Cerebellar cortex (tissue), 1 donor: ENCODE data around the gene TSPAN32.

Experiments used
- DNase-seq: peaks from one replicate; pipeline ENCODE4 v3.0.0-alpha.2; 2015; ENCODE audit warnings: low spot score

Gene TSPAN32

DNA sequence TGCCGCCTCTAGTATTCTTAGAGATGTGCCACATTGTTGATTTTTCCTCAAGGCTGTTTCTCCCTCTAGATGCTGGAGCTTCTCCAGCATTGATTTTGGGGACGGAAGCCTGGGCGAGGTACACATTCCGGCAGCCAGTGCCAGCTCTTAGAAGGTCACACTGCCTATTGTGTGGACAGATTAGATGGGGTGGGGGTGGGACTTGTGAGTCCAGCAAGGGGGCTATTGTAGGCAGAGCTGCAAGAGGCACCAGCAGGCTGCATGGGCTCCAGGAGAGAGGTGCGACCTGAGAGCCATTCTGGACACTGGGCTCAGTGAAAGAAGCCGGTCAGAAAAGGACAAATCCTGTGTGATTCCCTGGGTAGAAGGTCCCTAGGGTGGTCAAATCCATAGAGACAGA is 12.5 kb upstream of the TSPAN32 start:
- DNase-seq: no peak

DNA sequence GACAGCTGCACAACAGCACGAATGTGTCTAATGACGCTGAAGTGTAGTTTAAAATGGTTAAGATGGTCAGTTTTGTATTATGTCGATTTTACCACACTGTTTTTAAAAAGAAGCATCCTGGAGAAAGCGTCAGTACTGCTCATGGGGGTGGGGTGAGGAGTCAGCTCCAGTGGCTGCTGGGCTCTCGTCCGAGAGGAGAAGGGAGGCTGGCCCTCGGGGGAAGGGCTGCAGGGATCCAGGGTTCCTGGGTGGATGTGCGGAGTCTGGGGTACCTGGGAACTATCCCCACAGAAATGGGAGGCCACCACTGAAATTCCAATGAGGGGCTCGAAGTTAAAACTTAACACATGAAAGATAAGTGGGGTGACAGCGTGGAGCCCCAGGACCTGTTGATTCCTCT is 12.0 kb upstream of the TSPAN32 start:
- no peak for DNase-seq

DNA sequence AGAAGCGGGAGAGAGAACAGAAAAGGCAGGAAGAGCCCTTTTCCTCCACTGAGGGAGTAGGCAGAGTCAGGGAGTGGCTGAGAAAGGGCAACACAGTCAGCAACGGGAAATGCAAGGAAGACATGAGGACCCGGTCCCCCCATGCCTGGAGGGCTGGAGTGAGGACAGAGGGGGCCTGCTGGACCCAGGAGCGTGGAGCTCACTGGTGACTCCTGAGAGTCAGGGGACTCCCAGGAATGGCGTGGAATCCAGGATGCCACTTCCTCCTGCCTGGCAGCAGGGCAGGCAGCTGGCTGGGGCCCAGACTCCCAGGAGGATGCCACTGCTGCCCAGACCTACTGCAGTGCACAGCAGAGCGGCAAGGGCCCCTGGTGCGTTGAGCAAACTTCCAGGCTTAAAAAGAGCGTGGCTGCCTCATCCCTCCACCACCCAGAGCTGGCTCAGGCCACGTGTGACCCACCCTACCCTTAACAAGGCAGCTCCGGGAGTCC is 11.4 kb upstream of the TSPAN32 start:
- no peak for DNase-seq

- no peak for DNase-seq
Observed at GRCh38 chr11:2293531-2293971, 8.3 kb upstream of the TSPAN32 start.

DNA sequence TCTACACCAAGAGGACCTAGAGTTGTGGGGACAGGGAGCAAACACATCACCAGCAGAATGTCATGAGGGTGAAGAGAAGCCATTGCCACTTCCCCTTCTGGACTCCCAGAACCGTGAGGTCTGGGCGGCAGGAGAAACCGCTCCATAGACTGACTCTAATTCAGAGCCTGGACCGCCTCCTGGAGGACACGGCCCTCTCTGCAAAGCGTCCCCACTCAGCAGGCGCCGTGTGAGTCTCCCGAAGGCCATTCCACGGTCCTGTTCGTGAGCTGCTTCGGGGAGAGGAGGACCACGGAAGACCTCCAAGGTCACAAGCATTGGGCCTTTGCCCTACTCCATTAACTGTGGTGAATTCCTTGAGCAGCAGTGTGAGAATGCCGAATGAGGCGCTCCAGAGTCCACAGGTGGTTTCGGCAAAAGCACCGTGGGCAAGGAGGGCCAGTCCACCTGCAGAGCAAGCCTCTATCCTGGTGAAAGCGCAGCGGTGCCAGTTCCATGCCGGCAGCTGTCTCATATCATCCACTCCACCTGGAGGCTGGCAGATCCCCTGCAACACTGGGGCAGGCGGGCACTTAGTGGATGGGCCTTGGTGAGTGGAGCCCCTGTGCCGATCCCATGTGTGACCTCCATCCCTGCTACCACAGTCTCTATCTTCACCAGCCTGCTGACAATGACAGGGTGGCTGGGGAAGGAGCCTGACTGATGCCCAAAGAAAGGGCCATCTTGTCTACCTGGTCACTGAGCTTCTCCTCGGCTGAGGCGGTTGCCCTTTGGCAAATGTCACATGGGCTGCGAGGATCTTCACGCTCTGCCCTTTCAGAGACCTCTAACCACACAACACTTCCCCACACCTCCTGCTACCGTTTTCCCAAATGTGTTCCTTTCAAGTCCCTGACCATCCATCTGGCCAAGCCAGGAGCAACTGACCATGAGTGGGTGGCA is 7.6 kb upstream of the TSPAN32 start:
- no peak for DNase-seq

DNA sequence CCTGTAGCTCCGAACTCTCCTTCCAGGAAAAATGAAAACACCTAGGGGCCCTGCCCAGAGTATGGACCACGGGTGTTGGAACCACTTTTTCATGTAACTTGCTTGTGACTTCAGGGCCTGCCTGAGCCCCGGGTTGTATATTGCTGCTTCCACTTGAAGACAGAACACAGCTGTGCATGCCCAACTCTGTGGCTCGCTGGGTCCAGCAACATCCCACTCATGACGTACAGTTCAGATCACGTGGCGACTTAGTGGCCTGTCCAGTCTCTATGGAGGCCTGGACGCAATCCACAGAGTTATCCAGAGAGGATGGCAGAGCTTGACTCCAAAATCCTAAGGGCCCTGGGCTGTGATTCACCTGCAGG is 6.9 kb upstream of the TSPAN32 start:
- DNase-seq: no peak

DNA sequence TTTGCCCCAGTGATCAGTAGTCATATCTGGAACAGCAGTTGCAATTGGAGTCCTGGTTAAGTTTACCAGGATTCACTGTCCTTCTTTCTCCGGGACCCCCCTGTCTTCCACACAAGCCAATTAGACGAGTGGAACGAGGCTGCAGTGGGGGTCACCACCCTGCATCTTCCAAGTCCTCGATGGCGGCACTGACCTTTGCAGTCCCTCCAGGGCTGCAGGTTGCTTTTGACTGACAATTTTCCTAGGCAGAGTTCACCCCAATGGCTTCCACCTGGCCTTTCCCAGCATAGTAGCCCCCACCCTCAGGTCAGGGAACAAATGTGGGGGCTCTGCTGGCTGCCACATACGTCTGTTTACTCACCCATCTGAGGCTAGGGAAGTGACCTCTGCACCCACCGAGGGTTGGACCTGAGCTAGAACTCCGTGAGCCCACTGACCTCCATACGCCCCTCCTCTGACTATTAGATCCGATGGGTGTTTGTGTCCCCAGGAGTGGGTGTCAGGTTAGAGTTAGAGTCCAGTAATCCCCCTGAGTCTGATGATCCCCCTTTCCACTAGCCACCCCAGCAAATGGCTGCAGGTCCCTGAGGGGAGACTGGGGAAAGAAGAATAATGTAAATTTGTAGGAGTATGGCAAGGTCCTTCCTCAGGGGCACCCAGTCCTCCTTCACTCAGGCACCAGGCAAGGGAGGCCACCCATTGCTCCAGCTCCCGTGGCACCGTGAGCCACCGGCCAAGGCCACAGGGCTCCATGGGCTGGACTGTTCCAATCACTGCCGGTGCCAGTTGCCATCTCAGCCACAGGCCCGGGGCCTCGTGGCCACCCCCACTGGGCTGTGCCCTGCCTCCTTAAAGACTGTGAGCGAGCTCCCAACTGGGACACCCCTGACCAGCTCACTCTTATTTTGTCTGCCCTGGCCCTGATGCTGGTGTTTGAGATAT is 5.6 kb upstream of the TSPAN32 start:
- DNase-seq: no peak

- DNase-seq: no peak
Observed at GRCh38 chr11:2296913-2297622, 4.7 kb upstream of the TSPAN32 start.

DNA sequence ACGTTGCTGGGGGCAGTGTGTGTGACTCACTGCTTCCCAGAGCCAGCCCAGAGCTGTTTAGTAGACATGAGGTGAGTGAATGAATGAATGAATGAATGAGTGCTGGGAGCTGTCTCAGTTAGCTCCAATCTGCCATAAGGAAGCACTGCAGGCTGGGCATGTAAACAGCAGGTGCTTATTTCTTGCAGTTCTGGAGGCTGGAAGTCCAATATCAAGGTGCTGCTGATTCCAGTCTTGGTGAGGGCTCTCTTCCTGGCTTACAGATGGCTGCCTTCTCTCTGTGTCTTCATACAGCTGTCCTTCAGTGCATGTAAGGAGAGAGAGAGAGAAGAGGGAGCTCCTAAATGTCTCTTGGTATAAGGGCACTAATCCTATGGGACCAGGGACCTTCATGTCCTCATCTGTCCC is 4.2 kb upstream of the TSPAN32 start:
- DNase-seq: no peak

GRCh38 chr11:2298131-2298794 is 3.5 kb upstream of the TSPAN32 start:
- DNase-seq: no peak

DNA sequence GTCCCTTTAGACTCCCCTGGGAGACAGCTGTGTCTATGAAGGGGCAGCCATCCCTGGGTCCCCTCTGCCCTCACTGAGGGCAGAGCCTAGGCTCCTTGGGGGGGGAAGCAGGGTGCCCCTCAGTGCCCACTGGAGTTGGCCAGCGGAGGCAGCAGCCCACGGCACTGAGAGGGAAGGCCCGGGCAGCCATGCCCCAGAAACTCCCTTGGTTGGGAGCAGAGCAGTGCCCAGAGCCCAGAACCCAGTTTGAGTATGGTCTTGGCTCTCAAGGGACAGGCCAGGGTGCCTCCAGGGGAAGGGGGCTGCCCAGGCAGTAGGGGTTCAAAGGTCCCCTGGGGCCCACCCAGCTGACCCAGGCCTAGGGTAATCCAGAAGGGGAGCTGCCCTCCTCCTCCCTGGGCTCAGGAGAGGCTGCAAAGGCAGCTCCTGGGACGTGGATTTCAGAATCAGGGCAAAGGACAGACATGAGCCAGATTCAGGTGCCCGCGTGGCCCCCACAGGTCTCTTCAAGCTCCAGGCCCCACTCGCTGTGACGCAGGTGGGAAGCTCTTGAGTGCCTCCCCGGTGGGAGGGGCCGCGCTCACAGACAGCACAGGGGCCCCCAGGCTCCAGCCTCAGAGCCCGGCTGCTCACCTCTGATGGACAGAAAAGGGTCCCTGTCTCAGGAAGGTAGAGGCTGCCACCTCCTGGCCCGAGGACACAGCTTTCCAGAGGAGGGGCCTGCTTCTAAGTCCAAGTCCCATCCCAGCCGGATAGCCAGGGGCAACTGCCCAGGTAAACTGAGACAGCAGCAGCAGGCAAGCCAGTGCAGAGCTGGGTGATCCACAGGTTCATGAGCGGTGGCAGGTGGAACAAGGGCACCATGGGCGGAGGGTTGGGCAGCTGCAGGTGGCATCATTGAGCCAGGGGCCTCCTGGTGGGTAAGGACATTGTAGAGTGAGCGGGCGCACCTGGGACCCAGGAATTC is 2.7 kb upstream of the TSPAN32 start:
- DNase-seq: peak; percentile 10

DNA sequence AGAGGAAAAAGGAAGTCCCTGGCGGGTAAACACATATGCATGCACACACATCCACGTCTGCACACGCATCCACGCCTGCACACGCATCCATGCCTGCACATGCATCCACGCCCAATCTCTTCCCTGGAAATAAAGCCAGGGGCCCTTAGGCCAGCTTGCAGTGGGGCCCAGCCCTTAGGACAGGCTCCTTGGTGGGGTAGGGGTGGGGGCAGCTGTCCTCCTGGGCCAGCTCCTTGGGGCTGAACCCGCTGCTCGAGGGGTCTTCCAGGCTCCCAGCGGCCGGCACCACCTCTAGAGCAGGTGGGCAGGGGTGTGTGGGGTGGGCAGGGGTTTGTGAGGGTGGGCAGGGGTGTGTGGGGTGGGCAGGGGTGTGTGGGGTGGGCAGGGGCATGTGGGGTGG is 2.0 kb upstream of the TSPAN32 start:
- DNase-seq: no peak

- DNase-seq: no peak
Observed at GRCh38 chr11:2300290-2300935, 1.4 kb upstream of the TSPAN32 start.

GRCh38 chr11:2300936-2301630 is 730 bp upstream of the TSPAN32 start:
- no peak for DNase-seq

GRCh38 chr11:2302306-2302895 is 588 bp downstream of the TSPAN32 start:
- DNase-seq: no peak

DNA sequence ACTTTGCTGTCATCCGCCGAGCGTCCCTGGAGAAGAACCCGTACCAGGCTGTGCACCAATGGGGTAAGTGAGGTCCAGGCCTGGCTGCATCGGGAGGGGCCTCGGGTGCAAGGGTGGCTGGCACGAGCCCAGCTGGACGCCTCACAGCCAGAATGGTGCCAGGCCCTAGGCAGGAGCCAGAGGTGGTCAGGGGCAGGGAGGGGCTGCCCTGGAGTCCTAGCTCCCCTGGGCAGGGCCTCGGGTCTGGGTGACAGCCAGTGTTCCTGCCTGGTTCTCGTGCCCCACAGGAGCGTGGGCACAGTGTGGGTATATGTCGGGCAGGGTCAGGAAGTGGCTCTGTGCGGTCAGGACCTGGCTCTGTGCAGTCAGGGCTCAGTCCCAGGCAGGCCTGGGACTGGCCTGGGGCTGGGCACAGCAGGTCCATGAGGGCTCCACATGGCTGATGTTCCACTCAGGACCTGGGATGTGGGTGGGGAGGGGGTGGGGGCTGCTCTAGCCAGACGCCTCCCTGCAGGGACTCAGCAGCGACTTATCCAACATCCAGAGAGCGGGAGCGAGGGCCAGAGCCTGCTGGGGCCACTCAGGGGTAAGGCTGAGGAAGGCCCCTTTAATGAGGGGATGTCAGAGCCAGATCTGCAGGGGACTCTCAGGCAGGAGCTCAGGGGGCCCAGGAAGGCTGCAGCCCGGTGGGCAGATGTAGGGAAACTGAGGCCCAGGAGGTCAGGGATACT is 1.2 kb downstream of the TSPAN32 start:
- DNase-seq: no peak

GRCh38 chr11:2303627-2304505 is 2.1 kb downstream of the TSPAN32 start:
- no peak for DNase-seq
